A673 (cell line): ENCODE results near the gene NLK. TPM values are rescaled to one million over a fixed set of nuclear protein-coding genes. Genes with fewer than 3 reads are reported as not detected.

ENCODE experiments used
- BruUV-seq: library from RNA; stranded (reverse); fragments of 400-500 nt; replicated peaks from 2 replicates; lab custom pipeline; 2021; lab: Mats Ljungman, UMichigan
- CTCF ChIA-PET: fragments of 300-600 bp; sonication (Branson Sonifier 250); formaldehyde crosslinking; loops from one replicate; lab custom pipeline; 2022; ENCODE audit warnings: antibody characterized with exemption; lab: Charles Lee
- POLR2A ChIA-PET: fragments of 300-600 bp; sonication (Branson Sonifier 250); formaldehyde crosslinking; loops from one replicate; lab custom pipeline; 2022; ENCODE audit warnings: antibody characterized with exemption; ENCODE audit not compliant: low non-redundant PET; lab: Charles Lee
- DNase-seq: peaks from one replicate; pipeline ENCODE4 v3.0.0-alpha.2; 2015; ENCODE audit warnings: low spot score
- H3K27ac ChIP-seq: fragments of 200-600 bp; sonication (generic); 2 replicates; pipeline ENCODE4 v1.5.1; 2016; ENCODE audit warnings: mixed run types, low read depth, mild to moderate bottlenecking, mixed read lengths, antibody characterized with exemption, low read length; ENCODE audit not compliant: poor library complexity, severe bottlenecking
- H3K27me3 ChIP-seq: fragments of 200-600 bp; sonication (generic); replicated peaks from 2 replicates; pipeline ENCODE4 v1.6.1; 2017; ENCODE audit warnings: mixed run types, low read depth, mild to moderate bottlenecking, mixed read lengths, antibody characterized with exemption, low read length; ENCODE audit not compliant: insufficient read depth, poor library complexity
- H3K36me3 ChIP-seq: fragments of 200-600 bp; sonication (generic); 2 replicates; pipeline ENCODE4 v1.6.1; 2016; ENCODE audit warnings: mixed run types, mild to moderate bottlenecking, mixed read lengths, antibody characterized with exemption, low read length; ENCODE audit not compliant: insufficient read depth, poor library complexity, severe bottlenecking
- H3K4me1 ChIP-seq: fragments of 200-600 bp; sonication (generic); 2 replicates; pipeline ENCODE4 v1.6.1; 2017; ENCODE audit warnings: mixed run types, mild to moderate bottlenecking, mixed read lengths, antibody characterized with exemption, low read length; ENCODE audit not compliant: insufficient read depth, poor library complexity, severe bottlenecking
- H3K4me3 ChIP-seq: fragments of 200-600 bp; sonication (generic); 2 replicates; pipeline ENCODE4 v1.5.1; 2016; ENCODE audit warnings: low read depth, mixed run types, mild to moderate bottlenecking, mixed read lengths, low read length; ENCODE audit not compliant: poor library complexity, severe bottlenecking
- H3K9me3 ChIP-seq: fragments of 200-600 bp; sonication (generic); 2 replicates; pipeline ENCODE4 v1.6.1; 2016; ENCODE audit warnings: mixed run types, low read depth, mild to moderate bottlenecking, mixed read lengths, antibody characterized with exemption, low read length; ENCODE audit not compliant: poor library complexity, severe bottlenecking
- EZH2 ChIP-seq: fragments of 200-600 bp; sonication (generic); IDR thresholded peaks from 2 replicates; pipeline ENCODE4 v1.6.1; 2017; ENCODE audit warnings: borderline replicate concordance, low read depth, mild to moderate bottlenecking, mixed read lengths, antibody characterized with exemption, low read length; ENCODE audit not compliant: poor library complexity, severe bottlenecking
- intact Hi-C: fragments of 100-400 bp; cut with micrococcal nuclease; formaldehyde crosslinking; loops from one replicate; pipeline ENCODE4 v1.10.0; 2022; ENCODE audit not compliant: unreplicated experiment
- total RNA-seq: library from RNA; stranded (reverse); gene quantifications from 2 replicates; pipeline ENCODE4 v1.2.3, GENCODE V29; 2021
- TF ChIP-seq, protein P1 (sequence below): fragments of 300-800, 200-600 bp; sonication (generic); conservative IDR thresholded peaks from 2 replicates; pipeline ENCODE4 v1.5.1; 2017; ENCODE audit warnings: low read depth, mild to moderate bottlenecking, antibody characterized with exemption, low read length, moderate library complexity, mixed read lengths

Gene NLK
- total RNA-seq, 1 experiment from 2014 or later: 23.8 TPM

DNA sequence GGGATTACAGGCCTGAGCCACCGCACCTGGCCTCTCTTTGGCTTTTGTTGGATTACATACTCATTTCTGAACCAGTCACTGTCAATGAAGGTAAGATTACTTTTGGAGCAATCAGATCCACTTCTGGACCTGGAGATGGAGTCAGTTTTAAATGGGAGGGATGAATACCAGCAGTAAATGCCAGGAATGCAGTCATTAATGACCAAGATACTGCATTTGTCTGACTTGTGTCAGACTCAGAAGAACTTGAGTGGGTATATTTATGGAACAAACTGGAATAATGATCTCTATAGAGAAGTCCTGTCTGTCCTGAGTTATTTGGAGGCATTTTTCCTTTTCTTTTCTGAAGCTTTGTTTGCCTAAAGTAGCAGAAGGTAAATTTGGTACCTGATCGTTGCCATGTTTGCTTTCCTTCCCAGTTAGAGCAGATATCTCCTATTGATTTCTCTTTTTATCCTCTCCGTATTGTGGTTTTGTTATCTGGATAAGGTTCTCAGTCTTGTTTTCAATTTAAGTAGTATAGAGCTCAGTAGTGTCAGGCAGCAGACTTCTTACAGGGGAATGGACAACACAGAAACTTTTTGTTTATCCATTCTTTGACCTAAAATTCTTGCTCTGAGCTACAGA, 10.7 kb downstream of the NLK start:
- Histone ChIP-seq H3K27me3 (no peaks in the 10 kb centered on the region), H3K4me1 (peaks cover 30% of the 10 kb centered on the region), H3K27ac (no peak overlapping the region), H3K4me3 (no peak overlapping the region), H3K9me3 (no peaks in the 10 kb centered on the region), H3K36me3 (no peaks in the 10 kb centered on the region)
- TF ChIP-seq, protein P1, sequence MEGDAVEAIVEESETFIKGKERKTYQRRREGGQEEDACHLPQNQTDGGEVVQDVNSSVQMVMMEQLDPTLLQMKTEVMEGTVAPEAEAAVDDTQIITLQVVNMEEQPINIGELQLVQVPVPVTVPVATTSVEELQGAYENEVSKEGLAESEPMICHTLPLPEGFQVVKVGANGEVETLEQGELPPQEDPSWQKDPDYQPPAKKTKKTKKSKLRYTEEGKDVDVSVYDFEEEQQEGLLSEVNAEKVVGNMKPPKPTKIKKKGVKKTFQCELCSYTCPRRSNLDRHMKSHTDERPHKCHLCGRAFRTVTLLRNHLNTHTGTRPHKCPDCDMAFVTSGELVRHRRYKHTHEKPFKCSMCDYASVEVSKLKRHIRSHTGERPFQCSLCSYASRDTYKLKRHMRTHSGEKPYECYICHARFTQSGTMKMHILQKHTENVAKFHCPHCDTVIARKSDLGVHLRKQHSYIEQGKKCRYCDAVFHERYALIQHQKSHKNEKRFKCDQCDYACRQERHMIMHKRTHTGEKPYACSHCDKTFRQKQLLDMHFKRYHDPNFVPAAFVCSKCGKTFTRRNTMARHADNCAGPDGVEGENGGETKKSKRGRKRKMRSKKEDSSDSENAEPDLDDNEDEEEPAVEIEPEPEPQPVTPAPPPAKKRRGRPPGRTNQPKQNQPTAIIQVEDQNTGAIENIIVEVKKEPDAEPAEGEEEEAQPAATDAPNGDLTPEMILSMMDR: no peak
- TF ChIP-seq EZH2: no peak
- no peak for DNase-seq
- no TSS peak for BruUV-seq
- intact Hi-C loops: no loop called here
- POLR2A ChIA-PET: no interaction called here
- CTCF ChIA-PET: no interaction called here

DNA sequence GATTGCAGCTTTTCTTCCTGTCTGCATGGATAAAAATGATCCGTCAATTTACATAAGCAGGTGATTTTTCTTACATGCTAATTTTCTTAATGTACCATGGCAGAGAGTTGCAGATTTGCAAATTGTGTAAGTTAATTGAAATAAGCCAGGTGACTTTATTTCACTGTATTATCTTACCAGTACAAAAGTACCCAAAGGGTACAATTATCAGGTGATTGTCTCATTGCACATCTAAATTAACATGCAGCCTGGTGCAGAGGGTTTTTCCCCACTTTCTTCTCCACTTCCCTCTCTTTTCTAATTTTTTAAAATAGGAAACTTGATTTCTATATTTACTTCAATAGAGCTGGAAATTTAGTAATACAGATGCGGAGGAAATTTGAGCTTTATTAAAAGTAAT, 11.2 kb downstream of the NLK start:
- H3K36me3 ChIP-seq: no peaks in the 10 kb centered on the region
- no peak overlapping the region for H3K4me3 ChIP-seq
- no peaks in the 10 kb centered on the region for H3K27me3 ChIP-seq
- peaks cover 25% of the 10 kb centered on the region for H3K4me1 ChIP-seq
- no peak overlapping the region for H3K27ac ChIP-seq
- intact Hi-C loops: no loop called here
- BruUV-seq: no TSS peak
- ChIA-PET POLR2A (no interaction called here), CTCF (no interaction called here)
- TF ChIP-seq, protein P1: no peak
- no peak for TF ChIP-seq EZH2
- no peaks in the 10 kb centered on the region for H3K9me3 ChIP-seq
- DNase-seq: no peak

DNA sequence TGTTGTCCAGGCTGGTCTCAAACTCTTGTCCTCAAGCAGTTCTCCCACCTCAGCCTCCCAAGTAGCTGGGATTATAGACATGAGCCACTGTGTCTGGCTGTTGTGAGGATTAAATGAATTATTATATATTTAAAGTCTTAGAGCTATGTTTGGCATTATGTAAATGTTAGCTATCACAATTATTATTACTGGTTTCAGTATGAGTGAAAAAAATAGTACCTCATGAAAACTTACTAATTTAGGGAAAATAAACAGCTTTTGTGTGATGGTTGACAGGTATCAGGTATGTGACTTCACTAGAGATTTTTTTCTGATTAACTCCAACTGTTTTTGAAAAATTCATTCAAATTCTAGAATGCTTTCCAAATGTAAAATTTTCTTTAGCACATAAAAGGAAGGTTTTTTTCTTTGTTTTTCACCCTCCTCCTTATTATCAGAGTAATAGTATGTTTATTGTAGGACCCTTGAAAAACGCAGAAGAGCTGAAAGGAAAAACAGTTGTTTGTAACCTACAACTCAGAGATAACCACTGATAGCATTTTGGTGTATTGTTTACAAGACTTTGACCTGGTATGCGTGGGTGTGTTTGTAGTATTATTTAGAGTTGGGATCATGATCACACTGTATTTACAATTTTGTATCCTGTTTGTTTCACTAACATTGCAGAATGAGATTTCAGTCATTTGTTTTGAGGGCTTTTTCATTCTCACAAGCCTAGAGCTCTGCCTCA, 13.2 kb downstream of the NLK start:
- Histone ChIP-seq H3K9me3 (no peaks in the 10 kb centered on the region), H3K27ac (no peak overlapping the region), H3K4me1 (peaks cover 25% of the 10 kb centered on the region), H3K27me3 (no peaks in the 10 kb centered on the region), H3K36me3 (no peaks in the 10 kb centered on the region), H3K4me3 (no peak overlapping the region)
- POLR2A ChIA-PET: no interaction called here
- no peak for DNase-seq
- TF ChIP-seq, protein P1: no peak
- no peak for TF ChIP-seq EZH2
- intact Hi-C loops: no loop called here
- no TSS peak for BruUV-seq
- CTCF ChIA-PET: no interaction called here
